SK-N-SH (cell line): ENCODE results near the gene LIX1. TPM values are rescaled to one million over a fixed set of nuclear protein-coding genes. Genes with fewer than 3 reads are reported as not detected.

ENCODE experiments used
- CTCF ChIA-PET: fragments of 300-600, 350-600 bp; formaldehyde crosslinking; extraction: SDS; loops from one replicate; lab custom pipeline; 2021; lab: Yijun Ruan, JAX
- POLR2A ChIA-PET: fragments of 350-600 bp; sonication (Branson Sonifier 250); formaldehyde crosslinking; extraction: SDS; loops from one replicate; lab custom pipeline; 2020; ENCODE audit warnings: antibody characterized with exemption, inconsistent platforms; lab: Yijun Ruan, JAX
- DNase-seq: peaks from one replicate; pipeline ENCODE4 v3.0.0; 2012
- H2AFZ ChIP-seq: fragments of 200-600 bp; sonication (generic); 2 replicates; pipeline ENCODE4 v1.8.1; 2016; ENCODE audit warnings: antibody characterized with exemption, mild to moderate bottlenecking, low read depth
- H3F3A ChIP-seq: fragments of 200-600 bp; sonication (generic); replicated peaks from 2 replicates; pipeline ENCODE3; 2016; ENCODE audit warnings: antibody characterized with exemption, mild to moderate bottlenecking; ENCODE audit not compliant: insufficient read depth
- H3K27ac ChIP-seq, 2 experiments: fragments of 200-500 bp in 1 of 2; fragments of 200-600 bp in 1 of 2; sonication (Bioruptor generic) in 1 of 2; sonication (generic), shearing (Covaris generic) in 1 of 2; 2 replicates each; pipeline versions ENCODE4 v1.5.1 to v1.6.1; 2014 to 2016; ENCODE audit warnings: low read depth in 2 of 2, inconsistent platforms in 1 of 2, low read length in 1 of 2, mild to moderate bottlenecking in 1 of 2, mixed read lengths in 1 of 2
- H3K27me3 ChIP-seq: fragments of 200-600 bp; sonication (generic), shearing (Covaris generic); 2 replicates; pipeline ENCODE4 v1.6.1; 2016; ENCODE audit warnings: mixed run types; ENCODE audit not compliant: insufficient read depth
- H3K36me3 ChIP-seq, 2 experiments: fragments of 200-500 bp in 1 of 2; fragments of 200-600 bp in 1 of 2; sonication (Bioruptor generic) in 1 of 2; sonication (generic) in 1 of 2; replicated peaks in 1 of 2; 2 replicates each; pipeline versions ENCODE3 to v1.5.1; 2014 to 2016; ENCODE audit warnings: low read length in 1 of 2, mild to moderate bottlenecking in 1 of 2; ENCODE audit not compliant: insufficient read depth in 2 of 2, control insufficient read depth in 1 of 2
- H3K4me1 ChIP-seq, 2 experiments: fragments of 200-500 bp in 1 of 2; fragments of 200-600 bp in 1 of 2; sonication (Bioruptor generic) in 1 of 2; sonication (generic), shearing (Covaris generic) in 1 of 2; 2 replicates each; pipeline versions ENCODE4 v1.5.1 to v1.6.1; 2014 to 2016; ENCODE audit warnings: low read depth in 1 of 2, low read length in 1 of 2, mixed run types in 1 of 2; ENCODE audit not compliant: insufficient read depth in 2 of 2, control insufficient read depth in 1 of 2
- H3K4me2 ChIP-seq: fragments of 200-600 bp; sonication (generic), shearing (Covaris generic); 2 replicates; pipeline ENCODE4 v1.6.1; 2017; ENCODE audit warnings: mixed run types
- H3K4me3 ChIP-seq, 2 experiments: fragments of 200-500 bp in 1 of 2; fragments of 200-600 bp in 1 of 2; sonication (Bioruptor generic) in 1 of 2; sonication (generic), shearing (Covaris generic) in 1 of 2; 2 replicates each; pipeline versions ENCODE4 v1.5.1 to v1.8.1; 2014 to 2016; ENCODE audit warnings: low read depth in 2 of 2, inconsistent platforms in 1 of 2, low read length in 1 of 2, mild to moderate bottlenecking in 1 of 2, mixed read lengths in 1 of 2, moderate library complexity in 1 of 2
- H3K79me2 ChIP-seq: fragments of 200-600 bp; sonication (generic); 2 replicates; pipeline ENCODE4 v1.8.1; 2017; ENCODE audit warnings: mild to moderate bottlenecking; ENCODE audit not compliant: insufficient read depth
- H3K9ac ChIP-seq: fragments of 200-600 bp; sonication (generic); 2 replicates; pipeline ENCODE4 v1.6.1; 2017; ENCODE audit warnings: mixed run types
- H3K9me2 ChIP-seq: fragments of 200-600 bp; sonication (generic); 2 replicates; pipeline ENCODE4 v1.6.1; 2017; ENCODE audit warnings: mixed run types
- H3K9me3 ChIP-seq: fragments of 200-600 bp; sonication (generic); 2 replicates; pipeline ENCODE4 v1.6.1; 2017; ENCODE audit warnings: mixed run types, mild to moderate bottlenecking, moderate library complexity
- H4K20me1 ChIP-seq: fragments of 200-600 bp; sonication (generic); 2 replicates; pipeline ENCODE4 v1.6.1; 2017; ENCODE audit warnings: mild to moderate bottlenecking, mixed run types; ENCODE audit not compliant: insufficient read depth
- CHD2 ChIP-seq: fragments of 150-350 bp; IDR thresholded peaks from 2 replicates; pipeline ENCODE4 v1.6.1; 2018; ENCODE audit warnings: low read length; ENCODE audit not compliant: partially characterized antibody
- FOXM1 ChIP-seq: IDR thresholded peaks from 2 replicates; pipeline ENCODE4 v1.4.0; 2012; ENCODE audit warnings: low read depth, mild to moderate bottlenecking
- GABPA ChIP-seq: IDR thresholded peaks from 2 replicates; pipeline ENCODE4 v1.4.0; 2012; ENCODE audit warnings: low read depth, mild to moderate bottlenecking
- GATA2 ChIP-seq: sonication (generic); formaldehyde crosslinking; IDR thresholded peaks from 2 replicates; pipeline ENCODE4 v1.5.0; 2020; ENCODE audit warnings: mild to moderate bottlenecking, missing genetic modification reagents
- MEF2A ChIP-seq: IDR thresholded peaks from 2 replicates; pipeline ENCODE4 v1.4.0; 2012; ENCODE audit warnings: low read depth, borderline replicate concordance
- MXI1 ChIP-seq: IDR thresholded peaks from 2 replicates; pipeline ENCODE4 v1.6.1; 2012; ENCODE audit warnings: mild to moderate bottlenecking, low read depth, low read length, improper control_type of control experiment
- RAD21 ChIP-seq: IDR thresholded peaks from 2 replicates; pipeline ENCODE4 v1.6.1; 2012; ENCODE audit warnings: mild to moderate bottlenecking, low read length
- RXRA ChIP-seq: IDR thresholded peaks from 2 replicates; pipeline ENCODE4 v1.4.0; 2012; ENCODE audit warnings: low read depth, mild to moderate bottlenecking, borderline replicate concordance
- SMC3 ChIP-seq: IDR thresholded peaks from 2 replicates; pipeline ENCODE4 v1.6.1; 2012; ENCODE audit warnings: low read depth, low read length, improper control_type of control experiment
- TEAD4 ChIP-seq: IDR thresholded peaks from 2 replicates; pipeline ENCODE4 v1.4.0; 2012; ENCODE audit warnings: mild to moderate bottlenecking, borderline replicate concordance; ENCODE audit not compliant: insufficient read depth
- WGBS: methylation state at CpG from one replicate; pipeline ENCODE4 v1.1.6; 2017; ENCODE audit warnings: low lambda C conversion rate; 5-methylcytosine and 5-hydroxymethylcytosine counted together
- polyA plus RNA-seq, 3 experiments: library from polyadenylated mRNA; depleted of rRNA; stranded (reverse); fragments of >200 nt; gene quantifications; 2 replicates each; pipeline ENCODE4 v1.2.3, GENCODE V29; 2012
- TF ChIP-seq, protein P1 (sequence below): IDR thresholded peaks from 2 replicates; pipeline ENCODE4 v1.4.0; 2012; ENCODE audit warnings: low read depth, borderline replicate concordance
- TF ChIP-seq, protein P2 (sequence below): fragments of 150-350 bp; IDR thresholded peaks from 2 replicates; pipeline ENCODE4 v1.6.1; 2016; ENCODE audit warnings: mild to moderate bottlenecking, low read depth, low read length
- TF ChIP-seq, protein P3 (sequence below): IDR thresholded peaks from 2 replicates; pipeline ENCODE4 v1.4.0; 2012; ENCODE audit warnings: low read depth, borderline replicate concordance
- TF ChIP-seq, protein P4 (sequence below): IDR thresholded peaks from 2 replicates; pipeline ENCODE4 v1.6.1; 2012; ENCODE audit warnings: mild to moderate bottlenecking, low read depth, low read length, moderate library complexity
- TF ChIP-seq, protein P5 (sequence below): fragments of 200-600 bp; sonication (generic); IDR thresholded peaks from 2 replicates; pipeline ENCODE4 v1.6.1; 2017; ENCODE audit warnings: antibody characterized with exemption, mild to moderate bottlenecking, moderate library complexity

The LIX1 gene
- polyA plus RNA-seq, 1 of the 3 experiments (the other 2 are of a cell fraction), result not detected

DNA sequence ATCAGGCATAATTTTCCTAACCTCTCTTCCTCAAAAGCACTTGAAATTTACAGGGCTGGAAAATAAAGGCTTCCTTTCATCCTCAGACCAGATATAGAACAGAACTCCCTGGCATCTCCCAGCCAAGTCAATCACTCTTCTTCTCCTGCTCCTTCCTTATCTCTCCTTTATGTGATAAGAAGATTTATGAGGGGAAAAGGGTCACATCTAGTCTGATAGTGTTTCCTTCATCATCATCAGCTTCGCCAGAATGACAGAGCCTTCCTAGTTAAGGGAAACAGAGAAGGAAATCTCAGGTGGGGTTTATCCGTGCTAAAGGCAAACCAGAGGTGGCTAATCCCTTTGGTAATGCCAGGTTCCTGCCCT is 36.2 kb downstream of the LIX1 start:
- CTCF ChIA-PET, result interaction anchor here (0.5 to 1.3 kb wide), 2 partner anchors 16 to 55 kb away, joined by 3 read pairs; no protein-coding TSS in a partner anchor
- no peaks in the 10 kb centered on the region for H3K9me3 ChIP-seq
- no peak overlapping the region for H3K4me2 ChIP-seq
- H3F3A ChIP-seq, result no peaks in the 10 kb centered on the region
- no peaks in the 10 kb centered on the region for H3K27me3 ChIP-seq
- H3K9ac ChIP-seq, result no peak overlapping the region
- no peaks in the 10 kb centered on the region for H3K9me2 ChIP-seq
- H3K4me3 ChIP-seq, result no peak overlapping the region
- H3K36me3 ChIP-seq, result no peaks in the 10 kb centered on the region
- H3K79me2 ChIP-seq, result no peaks in the 10 kb centered on the region
- no peak for DNase-seq
- no peaks in the 10 kb centered on the region for H3K4me1 ChIP-seq
- no peaks in the 10 kb centered on the region for H4K20me1 ChIP-seq
- no peak overlapping the region for H2AFZ ChIP-seq
- 52% methylated on average over 2 of the region's 2 CpGs for WGBS
- H3K27ac ChIP-seq, result no peak overlapping the region
- POLR2A ChIA-PET, result no interaction called here
- TF ChIP-seq TEAD4 (no peak), RXRA (no peak), FOXM1 (no peak), MXI1 (no peak), MEF2A (no peak), RAD21 (no peak)
- TF ChIP-seq, protein P1, sequence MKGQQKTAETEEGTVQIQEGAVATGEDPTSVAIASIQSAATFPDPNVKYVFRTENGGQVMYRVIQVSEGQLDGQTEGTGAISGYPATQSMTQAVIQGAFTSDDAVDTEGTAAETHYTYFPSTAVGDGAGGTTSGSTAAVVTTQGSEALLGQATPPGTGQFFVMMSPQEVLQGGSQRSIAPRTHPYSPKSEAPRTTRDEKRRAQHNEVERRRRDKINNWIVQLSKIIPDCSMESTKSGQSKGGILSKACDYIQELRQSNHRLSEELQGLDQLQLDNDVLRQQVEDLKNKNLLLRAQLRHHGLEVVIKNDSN, result no peak
- TF ChIP-seq, protein P2, sequence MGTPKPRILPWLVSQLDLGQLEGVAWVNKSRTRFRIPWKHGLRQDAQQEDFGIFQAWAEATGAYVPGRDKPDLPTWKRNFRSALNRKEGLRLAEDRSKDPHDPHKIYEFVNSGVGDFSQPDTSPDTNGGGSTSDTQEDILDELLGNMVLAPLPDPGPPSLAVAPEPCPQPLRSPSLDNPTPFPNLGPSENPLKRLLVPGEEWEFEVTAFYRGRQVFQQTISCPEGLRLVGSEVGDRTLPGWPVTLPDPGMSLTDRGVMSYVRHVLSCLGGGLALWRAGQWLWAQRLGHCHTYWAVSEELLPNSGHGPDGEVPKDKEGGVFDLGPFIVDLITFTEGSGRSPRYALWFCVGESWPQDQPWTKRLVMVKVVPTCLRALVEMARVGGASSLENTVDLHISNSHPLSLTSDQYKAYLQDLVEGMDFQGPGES, result no peak
- TF ChIP-seq, protein P3, sequence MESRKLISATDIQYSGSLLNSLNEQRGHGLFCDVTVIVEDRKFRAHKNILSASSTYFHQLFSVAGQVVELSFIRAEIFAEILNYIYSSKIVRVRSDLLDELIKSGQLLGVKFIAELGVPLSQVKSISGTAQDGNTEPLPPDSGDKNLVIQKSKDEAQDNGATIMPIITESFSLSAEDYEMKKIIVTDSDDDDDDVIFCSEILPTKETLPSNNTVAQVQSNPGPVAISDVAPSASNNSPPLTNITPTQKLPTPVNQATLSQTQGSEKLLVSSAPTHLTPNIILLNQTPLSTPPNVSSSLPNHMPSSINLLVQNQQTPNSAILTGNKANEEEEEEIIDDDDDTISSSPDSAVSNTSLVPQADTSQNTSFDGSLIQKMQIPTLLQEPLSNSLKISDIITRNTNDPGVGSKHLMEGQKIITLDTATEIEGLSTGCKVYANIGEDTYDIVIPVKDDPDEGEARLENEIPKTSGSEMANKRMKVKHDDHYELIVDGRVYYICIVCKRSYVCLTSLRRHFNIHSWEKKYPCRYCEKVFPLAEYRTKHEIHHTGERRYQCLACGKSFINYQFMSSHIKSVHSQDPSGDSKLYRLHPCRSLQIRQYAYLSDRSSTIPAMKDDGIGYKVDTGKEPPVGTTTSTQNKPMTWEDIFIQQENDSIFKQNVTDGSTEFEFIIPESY, result no peak

DNA sequence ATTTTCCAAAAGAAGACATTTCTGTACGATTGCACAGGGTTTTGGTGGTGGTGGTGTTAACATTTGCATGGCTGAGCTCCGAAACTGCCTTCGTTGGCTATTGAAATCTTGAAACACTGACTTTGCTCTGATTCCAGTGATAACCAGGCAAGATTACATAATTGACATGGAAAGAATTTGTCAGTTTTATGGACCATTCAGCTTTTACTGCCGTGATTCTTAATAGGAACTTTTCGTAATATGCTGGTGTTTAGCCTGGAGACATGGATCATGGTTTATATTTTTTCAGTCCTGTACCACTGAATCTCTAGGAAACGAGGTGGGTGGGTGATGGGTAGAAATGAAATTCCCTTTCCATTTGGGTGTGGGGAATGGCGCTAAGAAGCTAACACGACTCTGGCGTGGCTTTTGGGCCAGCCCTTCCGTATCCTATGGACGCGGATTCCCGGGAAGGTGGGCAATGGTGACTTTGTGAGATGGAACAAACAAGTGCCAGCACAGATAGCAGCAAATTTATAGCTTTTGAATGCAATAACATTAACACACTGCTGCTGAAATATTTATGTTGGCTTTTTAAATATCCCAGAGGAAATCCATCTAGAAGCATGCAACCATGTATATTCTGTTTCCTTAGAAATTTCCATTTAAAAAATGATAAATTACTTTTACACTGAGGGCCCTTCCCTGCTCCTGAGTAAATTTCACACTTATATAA is 36.8 kb downstream of the LIX1 start:
- Histone ChIP-seq H3F3A (no peaks in the 10 kb centered on the region), H3K9me3 (no peaks in the 10 kb centered on the region), H4K20me1 (no peaks in the 10 kb centered on the region), H3K79me2 (no peaks in the 10 kb centered on the region), H3K9ac (no peak overlapping the region), H3K4me2 (no peak overlapping the region), H3K27me3 (no peaks in the 10 kb centered on the region), H3K9me2 (no peaks in the 10 kb centered on the region), H3K4me3 (no peak overlapping the region), H3K27ac (no peak overlapping the region), H2AFZ (no peak overlapping the region), H3K4me1 (no peaks in the 10 kb centered on the region), H3K36me3 (no peaks in the 10 kb centered on the region)
- no peak for DNase-seq
- ChIA-PET CTCF (interaction anchor here (0.5 to 1.3 kb wide), 3 partner anchors 11 to 56 kb away, joined by 3 read pairs; no protein-coding TSS in a partner anchor), POLR2A (no interaction called here)
- 81% methylated on average over 13 of the region's 13 CpGs for WGBS
- TF ChIP-seq GATA2 (CRISPR knock-in tag), result no peak
- TF ChIP-seq, protein P4, sequence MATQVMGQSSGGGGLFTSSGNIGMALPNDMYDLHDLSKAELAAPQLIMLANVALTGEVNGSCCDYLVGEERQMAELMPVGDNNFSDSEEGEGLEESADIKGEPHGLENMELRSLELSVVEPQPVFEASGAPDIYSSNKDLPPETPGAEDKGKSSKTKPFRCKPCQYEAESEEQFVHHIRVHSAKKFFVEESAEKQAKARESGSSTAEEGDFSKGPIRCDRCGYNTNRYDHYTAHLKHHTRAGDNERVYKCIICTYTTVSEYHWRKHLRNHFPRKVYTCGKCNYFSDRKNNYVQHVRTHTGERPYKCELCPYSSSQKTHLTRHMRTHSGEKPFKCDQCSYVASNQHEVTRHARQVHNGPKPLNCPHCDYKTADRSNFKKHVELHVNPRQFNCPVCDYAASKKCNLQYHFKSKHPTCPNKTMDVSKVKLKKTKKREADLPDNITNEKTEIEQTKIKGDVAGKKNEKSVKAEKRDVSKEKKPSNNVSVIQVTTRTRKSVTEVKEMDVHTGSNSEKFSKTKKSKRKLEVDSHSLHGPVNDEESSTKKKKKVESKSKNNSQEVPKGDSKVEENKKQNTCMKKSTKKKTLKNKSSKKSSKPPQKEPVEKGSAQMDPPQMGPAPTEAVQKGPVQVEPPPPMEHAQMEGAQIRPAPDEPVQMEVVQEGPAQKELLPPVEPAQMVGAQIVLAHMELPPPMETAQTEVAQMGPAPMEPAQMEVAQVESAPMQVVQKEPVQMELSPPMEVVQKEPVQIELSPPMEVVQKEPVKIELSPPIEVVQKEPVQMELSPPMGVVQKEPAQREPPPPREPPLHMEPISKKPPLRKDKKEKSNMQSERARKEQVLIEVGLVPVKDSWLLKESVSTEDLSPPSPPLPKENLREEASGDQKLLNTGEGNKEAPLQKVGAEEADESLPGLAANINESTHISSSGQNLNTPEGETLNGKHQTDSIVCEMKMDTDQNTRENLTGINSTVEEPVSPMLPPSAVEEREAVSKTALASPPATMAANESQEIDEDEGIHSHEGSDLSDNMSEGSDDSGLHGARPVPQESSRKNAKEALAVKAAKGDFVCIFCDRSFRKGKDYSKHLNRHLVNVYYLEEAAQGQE, result no peak
- TF ChIP-seq SMC3, result no peak
- no peak for TF ChIP-seq RXRA
- TF ChIP-seq CHD2, result no peak
- TF ChIP-seq, protein P5, sequence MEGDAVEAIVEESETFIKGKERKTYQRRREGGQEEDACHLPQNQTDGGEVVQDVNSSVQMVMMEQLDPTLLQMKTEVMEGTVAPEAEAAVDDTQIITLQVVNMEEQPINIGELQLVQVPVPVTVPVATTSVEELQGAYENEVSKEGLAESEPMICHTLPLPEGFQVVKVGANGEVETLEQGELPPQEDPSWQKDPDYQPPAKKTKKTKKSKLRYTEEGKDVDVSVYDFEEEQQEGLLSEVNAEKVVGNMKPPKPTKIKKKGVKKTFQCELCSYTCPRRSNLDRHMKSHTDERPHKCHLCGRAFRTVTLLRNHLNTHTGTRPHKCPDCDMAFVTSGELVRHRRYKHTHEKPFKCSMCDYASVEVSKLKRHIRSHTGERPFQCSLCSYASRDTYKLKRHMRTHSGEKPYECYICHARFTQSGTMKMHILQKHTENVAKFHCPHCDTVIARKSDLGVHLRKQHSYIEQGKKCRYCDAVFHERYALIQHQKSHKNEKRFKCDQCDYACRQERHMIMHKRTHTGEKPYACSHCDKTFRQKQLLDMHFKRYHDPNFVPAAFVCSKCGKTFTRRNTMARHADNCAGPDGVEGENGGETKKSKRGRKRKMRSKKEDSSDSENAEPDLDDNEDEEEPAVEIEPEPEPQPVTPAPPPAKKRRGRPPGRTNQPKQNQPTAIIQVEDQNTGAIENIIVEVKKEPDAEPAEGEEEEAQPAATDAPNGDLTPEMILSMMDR, result no peak
- no peak for TF ChIP-seq GABPA
- TF ChIP-seq, protein P2, result no peak
- no peak for TF ChIP-seq RAD21
